CD4-positive, alpha-beta T cell (primary cell): Measurements from ENCODE around the gene CADM1. TPM values are rescaled to one million over a fixed set of nuclear protein-coding genes. Genes with fewer than 3 reads are reported as not detected.

ENCODE experiments used
- ATAC-seq: fragments of 200-7000 bp; cut with Tn5 transposase; one replicate; pipeline ENCODE4 v1.10.0; 2022; ENCODE audit warnings: mild to moderate bottlenecking; ENCODE audit not compliant: poor library complexity
- CTCF ChIA-PET: fragments of 350-600 bp; sonication (Branson Sonifier 250); formaldehyde crosslinking; loops from one replicate; lab custom pipeline; 2021; ENCODE audit warnings: antibody characterized with exemption, inconsistent platforms; lab: Charles Lee
- POLR2A ChIA-PET: fragments of 350-600 bp; sonication (Branson Sonifier 250); formaldehyde crosslinking; loops from one replicate; lab custom pipeline; 2021; ENCODE audit warnings: antibody characterized with exemption, inconsistent platforms; lab: Charles Lee
- DNase-seq, 14 experiments: peaks; one replicate each; pipeline ENCODE4 v3.0.0-alpha.2; 2013 to 2020; ENCODE audit warnings: mixed read lengths in 2 of 14
- H3K27ac ChIP-seq, 2 donors: one replicate each; pipeline versions ENCODE4 v1.5.1 to v1.7.0; 2013; ENCODE audit warnings: low read length in 2 of 2, low read depth in 1 of 2, mild to moderate bottlenecking in 1 of 2
- H3K27me3 ChIP-seq, 2 experiments: 1 replicate in 1 of 2; 2 replicates in 1 of 2; pipeline versions ENCODE4 v1.6.1 to v1.7.0; 2013; ENCODE audit warnings: low read length in 2 of 2, control low read depth in 1 of 2, mild to moderate bottlenecking in 1 of 2, moderate library complexity in 1 of 2; ENCODE audit not compliant: insufficient read depth in 2 of 2, control insufficient read depth in 1 of 2
- H3K36me3 ChIP-seq: one replicate; pipeline ENCODE4 v1.6.1; 2013; ENCODE audit warnings: low read length, control low read depth; ENCODE audit not compliant: insufficient read depth
- H3K4me1 ChIP-seq: one replicate; pipeline ENCODE4 v1.6.1; 2013; ENCODE audit warnings: low read length, control low read depth; ENCODE audit not compliant: insufficient read depth
- H3K4me3 ChIP-seq: one replicate; pipeline ENCODE4 v1.5.1; 2013; ENCODE audit warnings: mild to moderate bottlenecking, low read length, moderate library complexity
- H3K9me3 ChIP-seq, 2 experiments: 1 replicate in 1 of 2; 2 replicates in 1 of 2; pipeline versions ENCODE4 v1.6.1 to v1.7.0; 2013; ENCODE audit warnings: low read length in 2 of 2, mild to moderate bottlenecking in 2 of 2, control low read depth in 1 of 2, moderate library complexity in 1 of 2; ENCODE audit not compliant: control insufficient read depth in 1 of 2, insufficient read depth in 1 of 2
- H3K27ac Mint-ChIP-seq: one replicate; pipeline ENCODE4 v1.8.0; 2020; ENCODE audit warnings: mixed read lengths
- H3K27me3 Mint-ChIP-seq: one replicate; pipeline ENCODE4 v1.8.0; 2021; ENCODE audit warnings: mixed read lengths
- H3K36me3 Mint-ChIP-seq: one replicate; pipeline ENCODE4 v1.8.0; 2021; ENCODE audit warnings: low read depth, mixed read lengths
- H3K4me1 Mint-ChIP-seq: one replicate; pipeline ENCODE4 v1.8.0; 2021; ENCODE audit warnings: low read depth, mixed read lengths
- H3K4me3 Mint-ChIP-seq: one replicate; pipeline ENCODE4 v1.8.0; 2020; ENCODE audit warnings: mild to moderate bottlenecking, mixed read lengths
- H3K9me3 Mint-ChIP-seq: one replicate; pipeline ENCODE4 v1.8.0; 2020; ENCODE audit warnings: mixed read lengths
- intact Hi-C, 2 experiments: fragments of 100-400 bp; cut with DNase I in 1 of 2; cut with micrococcal nuclease in 1 of 2; formaldehyde crosslinking; loops; one replicate each; pipeline versions ENCODE4 v1.15.1 to v1.9.0; 2023 to 2025; cut with DNase I, micrococcal nuclease
- total RNA-seq, 174 experiments: library from RNA in 2 of 174; stranded (reverse) in 2 of 174; gene quantifications; one replicate each; pipeline ENCODE4 v1.2.3 and lab custom pipeline; 2021 to 2026
- TF ChIP-seq, protein P1 (sequence below): fragments of 200-600 bp; IDR thresholded peaks from one replicate; pipeline ENCODE4 v1.8.0; 2022; ENCODE audit warnings: antibody characterized with exemption, mild to moderate bottlenecking

The CADM1 gene
- total RNA-seq, 2 experiments from 2014 or later, result 1.1 to 1.4 TPM

DNA sequence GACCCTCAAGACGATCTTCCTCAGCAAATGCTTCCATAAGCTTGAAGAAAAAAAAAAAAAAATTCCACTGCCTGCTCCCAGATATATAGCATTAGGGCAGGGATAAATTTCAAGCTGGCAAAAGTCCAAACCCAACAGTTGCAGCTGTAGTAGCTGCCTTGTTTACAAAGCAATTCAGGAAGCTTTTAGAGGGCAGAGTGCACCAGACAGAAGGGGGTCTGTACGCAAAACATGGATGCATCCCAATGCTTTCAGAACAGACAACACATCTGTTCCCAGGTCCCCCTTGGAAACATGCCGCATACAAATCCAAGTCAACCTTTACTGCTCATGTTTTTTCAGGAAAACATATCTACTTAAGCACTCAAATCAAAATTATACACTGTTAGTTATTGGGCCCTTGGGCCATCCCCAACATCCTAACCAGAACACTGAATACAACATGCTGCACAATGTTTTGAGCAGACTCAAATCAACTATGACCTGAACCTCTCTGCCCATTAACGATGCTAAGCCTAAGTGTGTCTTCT is 94.5 kb downstream of the CADM1 start:
- no peaks in the 10 kb centered on the region for H3K4me1 Mint-ChIP-seq
- no peaks in the 10 kb centered on the region for H3K36me3 Mint-ChIP-seq
- TF ChIP-seq, protein P1, sequence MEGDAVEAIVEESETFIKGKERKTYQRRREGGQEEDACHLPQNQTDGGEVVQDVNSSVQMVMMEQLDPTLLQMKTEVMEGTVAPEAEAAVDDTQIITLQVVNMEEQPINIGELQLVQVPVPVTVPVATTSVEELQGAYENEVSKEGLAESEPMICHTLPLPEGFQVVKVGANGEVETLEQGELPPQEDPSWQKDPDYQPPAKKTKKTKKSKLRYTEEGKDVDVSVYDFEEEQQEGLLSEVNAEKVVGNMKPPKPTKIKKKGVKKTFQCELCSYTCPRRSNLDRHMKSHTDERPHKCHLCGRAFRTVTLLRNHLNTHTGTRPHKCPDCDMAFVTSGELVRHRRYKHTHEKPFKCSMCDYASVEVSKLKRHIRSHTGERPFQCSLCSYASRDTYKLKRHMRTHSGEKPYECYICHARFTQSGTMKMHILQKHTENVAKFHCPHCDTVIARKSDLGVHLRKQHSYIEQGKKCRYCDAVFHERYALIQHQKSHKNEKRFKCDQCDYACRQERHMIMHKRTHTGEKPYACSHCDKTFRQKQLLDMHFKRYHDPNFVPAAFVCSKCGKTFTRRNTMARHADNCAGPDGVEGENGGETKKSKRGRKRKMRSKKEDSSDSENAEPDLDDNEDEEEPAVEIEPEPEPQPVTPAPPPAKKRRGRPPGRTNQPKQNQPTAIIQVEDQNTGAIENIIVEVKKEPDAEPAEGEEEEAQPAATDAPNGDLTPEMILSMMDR, result no peak
- CTCF ChIA-PET, result no interaction called here
- H3K27ac Mint-ChIP-seq, result no peak overlapping the region
- intact Hi-C loops, result no loop called here
- Histone ChIP-seq H3K27me3 (no peaks in the 10 kb centered on the region), H3K27ac (no peak overlapping the region), H3K4me3 (no peak overlapping the region), H3K9me3 (no peaks in the 10 kb centered on the region), H3K4me1 (no peaks in the 10 kb centered on the region), H3K36me3 (no peaks in the 10 kb centered on the region)
- ATAC-seq (no peak), DNase-seq (no peak)
- no peaks in the 10 kb centered on the region for H3K27me3 Mint-ChIP-seq
- peaks cover 2% of the 10 kb centered on the region for H3K9me3 Mint-ChIP-seq
- POLR2A ChIA-PET, result no interaction called here
- H3K4me3 Mint-ChIP-seq, result no peak overlapping the region

DNA sequence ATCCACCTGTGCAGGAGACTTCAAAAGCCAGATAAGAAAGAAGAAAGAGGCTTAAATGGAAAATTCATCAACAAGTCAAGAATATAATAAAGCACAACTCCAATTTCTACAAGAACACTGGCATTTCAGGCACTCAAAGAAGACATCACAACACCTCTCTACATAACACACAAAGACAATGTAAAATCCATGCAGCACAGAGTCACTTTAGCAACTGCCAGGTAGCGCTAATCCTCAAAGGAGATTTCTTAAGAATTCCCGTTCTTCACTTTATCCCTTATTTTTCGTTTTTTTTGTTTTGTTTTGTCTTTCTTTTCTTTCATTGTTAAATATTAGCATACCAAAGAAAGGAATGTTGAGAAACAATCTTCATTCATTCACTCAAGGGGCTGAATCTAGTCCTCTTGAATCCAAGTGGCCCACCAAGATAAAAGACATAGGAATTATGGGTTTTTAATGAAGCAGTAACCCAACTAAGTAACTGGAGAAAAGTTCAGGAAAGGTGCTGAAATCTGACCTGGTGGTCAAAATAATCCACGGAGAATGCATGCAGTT is 95.0 kb downstream of the CADM1 start:
- H3K27me3 Mint-ChIP-seq, result no peaks in the 10 kb centered on the region

DNA sequence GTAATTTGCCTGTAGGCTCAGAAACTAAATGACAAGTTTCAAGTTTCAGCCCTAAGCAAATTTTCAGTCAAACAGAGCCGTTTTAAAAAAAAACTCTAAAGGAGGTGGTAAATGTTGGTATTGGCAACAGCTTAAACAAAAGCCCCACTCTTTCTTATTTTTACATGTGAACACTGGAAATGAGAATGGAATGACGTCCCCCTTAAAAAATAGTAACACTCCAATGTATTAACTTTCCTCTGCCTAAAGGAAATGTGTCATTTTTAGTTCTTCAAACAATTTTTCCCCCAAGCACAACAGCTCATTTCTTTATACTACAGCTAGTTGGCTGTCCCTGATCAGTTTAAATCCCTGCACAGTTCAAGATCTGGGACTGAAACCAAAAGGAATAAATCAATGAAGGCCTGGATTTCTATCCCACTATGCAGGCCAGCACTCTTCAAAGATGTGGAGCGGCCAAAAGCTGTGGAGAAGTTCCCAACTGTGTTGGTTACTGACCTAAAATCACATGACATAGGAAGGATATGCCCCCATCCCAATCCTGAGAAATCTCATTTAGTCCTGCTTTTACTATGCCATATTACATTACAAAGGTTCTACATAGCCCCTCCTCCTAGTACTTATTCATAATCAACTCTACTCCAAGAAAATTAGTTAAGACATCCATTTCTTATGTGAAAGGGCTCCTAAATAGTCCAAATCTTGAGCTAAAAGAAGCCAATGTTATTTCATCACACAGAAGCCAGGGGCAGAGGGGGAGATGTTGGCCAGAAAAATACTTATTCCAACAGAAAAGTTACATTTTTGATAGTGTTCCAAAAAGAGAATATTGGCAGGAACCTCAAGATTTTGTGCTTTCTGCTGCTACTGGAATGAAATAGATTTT is 95.9 kb downstream of the CADM1 start:
- H3K9me3 ChIP-seq, result no peaks in the 10 kb centered on the region
- ChIA-PET CTCF (no interaction called here), POLR2A (no interaction called here)
- Mint-ChIP-seq H3K27ac (no peak overlapping the region), H3K27me3 (no peaks in the 10 kb centered on the region), H3K36me3 (no peaks in the 10 kb centered on the region), H3K4me3 (no peak overlapping the region), H3K9me3 (peaks cover 2% of the 10 kb centered on the region), H3K4me1 (no peaks in the 10 kb centered on the region)
- intact Hi-C loops, result no loop called here
- H3K27ac ChIP-seq, result no peak overlapping the region
- no peaks in the 10 kb centered on the region for H3K27me3 ChIP-seq
- no peak overlapping the region for H3K4me3 ChIP-seq
- H3K4me1 ChIP-seq, result no peaks in the 10 kb centered on the region
- no peak for DNase-seq
- ATAC-seq, result no peak
- TF ChIP-seq, protein P1, result no peak
- H3K36me3 ChIP-seq, result no peaks in the 10 kb centered on the region

More for the DNA sequence above, 95.0 kb downstream of the CADM1 start:
- Mint-ChIP-seq H3K4me3 (no peak overlapping the region), H3K36me3 (no peaks in the 10 kb centered on the region), H3K9me3 (peaks cover 2% of the 10 kb centered on the region), H3K4me1 (no peaks in the 10 kb centered on the region), H3K27ac (no peak overlapping the region)
- Histone ChIP-seq H3K4me1 (no peaks in the 10 kb centered on the region), H3K9me3 (no peaks in the 10 kb centered on the region), H3K27ac (no peak overlapping the region), H3K27me3 (no peaks in the 10 kb centered on the region), H3K36me3 (no peaks in the 10 kb centered on the region), H3K4me3 (no peak overlapping the region)
- TF ChIP-seq, protein P1, result no peak
- intact Hi-C loops, result no loop called here
- ATAC-seq (no peak), DNase-seq (no peak)
- ChIA-PET POLR2A (no interaction called here), CTCF (no interaction called here)
